Measurements from ENCODE around the gene PCBP3. TPM values are rescaled to one million over a fixed set of nuclear protein-coding genes. Genes with fewer than 3 reads are reported as not detected.
"Not testable (repeated sequence)": the region's sequence is repeated elsewhere in the genome, so short reads cannot be mapped to it uniquely, and the experiment has no call there.

The PCBP3 gene
- total RNA-seq, 1 experiment from 2014 or later, result not detected

DNA sequence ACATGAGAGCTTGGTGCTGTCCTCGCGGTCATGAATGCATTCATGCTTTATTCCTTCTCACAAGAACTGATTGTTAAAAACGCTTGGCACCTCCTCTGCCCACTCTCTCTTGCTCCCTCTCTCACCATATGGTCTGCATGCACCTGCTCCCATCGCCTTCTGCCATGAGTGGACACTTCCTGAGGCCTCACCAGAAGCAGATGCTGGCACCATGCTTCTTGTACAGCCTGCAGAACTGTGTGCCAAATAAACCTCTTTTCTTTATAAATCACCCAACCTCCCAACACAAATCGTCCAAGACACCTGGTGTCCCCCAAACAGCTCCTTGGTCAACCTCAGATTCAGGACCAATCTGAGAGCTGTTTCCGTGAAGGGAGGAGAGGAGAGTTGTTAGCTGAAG, 43.3 kb upstream of the PCBP3 start:
- Histone ChIP-seq H3K4me3 (ENCODE audit: low read length) (no peak overlapping the region), H3K4me2 (ENCODE audit: low read depth, low read length, poor library complexity, severe bottlenecking) (no peak overlapping the region), H3K9me2 (replicated peaks; ENCODE audit: insufficient read depth, low read length) (no peaks in the 10 kb centered on the region), H3K9ac (ENCODE audit: low read length) (no peak overlapping the region), H3K79me2 (ENCODE audit: low read length) (no peaks in the 10 kb centered on the region), H3K36me3 (ENCODE audit: insufficient read depth, low read length) (no peaks in the 10 kb centered on the region), H4K20me1 (ENCODE audit: insufficient read depth, low read depth, low read length) (no peaks in the 10 kb centered on the region), H3K4me1 (ENCODE audit: low read length) (peaks cover 5% of the 10 kb centered on the region), H3K9me3 (ENCODE audit: low read length) (peaks cover 8% of the 10 kb centered on the region; the same call in 1 of the 2 replicates), H2AFZ (ENCODE audit: low read length) (no peak overlapping the region), H3K27ac (ENCODE audit: low read length) (no peak overlapping the region), H3K27me3 (ENCODE audit: low read length) (no peaks in the 10 kb centered on the region)
- no peak for DNase-seq

DNA sequence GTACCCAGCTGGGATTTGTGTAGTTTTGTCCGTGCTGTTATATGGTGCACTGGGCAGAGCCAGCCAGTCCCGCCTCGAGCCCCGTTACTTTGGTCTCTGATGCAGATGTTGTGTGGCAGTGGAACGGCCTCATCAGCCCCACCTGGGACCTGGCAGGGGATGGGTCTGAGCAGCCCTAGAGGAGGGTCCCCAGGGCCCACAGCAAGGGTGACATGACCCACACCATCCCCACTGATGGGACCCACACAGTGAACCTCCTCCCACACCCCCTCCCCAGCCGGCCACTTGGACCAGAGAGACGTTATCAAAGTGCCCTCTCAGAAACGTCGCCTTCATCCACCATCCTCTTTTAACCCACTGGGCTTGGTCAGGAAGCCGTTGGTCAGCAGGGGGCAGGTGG, 42.0 kb upstream of the PCBP3 start:
- Histone ChIP-seq H2AFZ (ENCODE audit: low read length) (no peak overlapping the region), H3K4me1 (ENCODE audit: low read length) (peaks cover 1% of the 10 kb centered on the region), H3K27ac (ENCODE audit: low read length) (no peak overlapping the region), H3K27me3 (ENCODE audit: low read length) (no peaks in the 10 kb centered on the region), H3K36me3 (ENCODE audit: insufficient read depth, low read length) (no peaks in the 10 kb centered on the region), H3K9me3 (ENCODE audit: low read length) (peaks cover 8% of the 10 kb centered on the region; the same call in 1 of the 2 replicates), H3K9me2 (replicated peaks; ENCODE audit: insufficient read depth, low read length) (no peaks in the 10 kb centered on the region), H3K79me2 (ENCODE audit: low read length) (no peaks in the 10 kb centered on the region), H3K9ac (ENCODE audit: low read length) (no peak overlapping the region), H3K4me3 (ENCODE audit: low read length) (no peak overlapping the region), H4K20me1 (ENCODE audit: insufficient read depth, low read depth, low read length) (no peaks in the 10 kb centered on the region), H3K4me2 (ENCODE audit: low read depth, low read length, poor library complexity, severe bottlenecking) (no peak overlapping the region)
- DNase-seq, result no peak

DNA sequence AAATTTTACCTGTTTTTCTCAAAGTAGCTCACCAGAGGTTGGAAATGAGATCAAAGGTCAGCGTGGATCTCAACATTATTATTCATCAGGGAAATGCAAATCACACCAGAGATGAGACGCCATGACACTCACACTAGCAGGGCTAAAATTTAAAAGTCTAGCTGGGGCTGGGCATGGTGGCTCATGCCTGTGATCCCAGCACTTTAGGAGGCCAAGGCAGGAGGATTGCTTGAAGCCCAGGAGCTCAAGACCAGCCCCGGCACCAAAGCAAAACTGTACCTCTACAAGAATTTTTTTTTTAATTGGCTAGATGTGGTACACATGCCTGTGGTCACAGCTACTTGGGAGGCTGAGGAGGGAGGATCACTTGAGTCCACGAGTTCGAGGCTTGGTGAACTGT, 41.4 kb upstream of the PCBP3 start:
- Histone ChIP-seq H3K27ac (ENCODE audit: low read length) (no peak overlapping the region), H3K79me2 (ENCODE audit: low read length) (no peaks in the 10 kb centered on the region), H3K9ac (ENCODE audit: low read length) (no peak overlapping the region), H3K27me3 (ENCODE audit: low read length) (no peaks in the 10 kb centered on the region), H4K20me1 (ENCODE audit: insufficient read depth, low read depth, low read length) (no peaks in the 10 kb centered on the region), H3K9me2 (replicated peaks; ENCODE audit: insufficient read depth, low read length) (no peaks in the 10 kb centered on the region), H3K4me2 (ENCODE audit: low read depth, low read length, poor library complexity, severe bottlenecking) (no peak overlapping the region), H2AFZ (ENCODE audit: low read length) (no peak overlapping the region), H3K4me1 (ENCODE audit: low read length) (no peaks in the 10 kb centered on the region), H3K36me3 (ENCODE audit: insufficient read depth, low read length) (no peaks in the 10 kb centered on the region), H3K4me3 (ENCODE audit: low read length) (no peak overlapping the region), H3K9me3 (ENCODE audit: low read length) (peaks cover 8% of the 10 kb centered on the region; the same call in 1 of the 2 replicates)
- DNase-seq, result no peak

DNA sequence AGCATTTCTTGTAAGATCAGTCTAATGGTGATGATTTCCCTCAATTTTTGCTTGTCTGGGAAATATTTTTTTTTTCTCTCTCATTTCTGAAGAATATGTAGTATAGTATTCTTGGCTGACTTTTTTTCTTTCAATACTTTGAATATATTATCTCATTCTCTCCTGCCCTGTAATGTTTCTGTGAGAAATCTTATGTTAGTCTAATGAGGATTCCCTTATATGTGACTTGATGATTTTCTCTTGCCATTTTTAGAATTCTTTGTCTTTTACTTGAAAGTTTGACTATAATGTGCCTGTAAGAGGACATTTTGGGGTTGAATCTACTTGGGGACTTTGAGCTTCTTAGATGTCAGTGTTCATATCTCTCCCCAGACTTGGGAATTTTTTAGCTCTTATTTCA, 40.0 kb upstream of the PCBP3 start:
- Histone ChIP-seq H3K79me2 (ENCODE audit: low read length) (no peaks in the 10 kb centered on the region), H4K20me1 (ENCODE audit: insufficient read depth, low read depth, low read length) (no peaks in the 10 kb centered on the region), H2AFZ (ENCODE audit: low read length) (no peak overlapping the region), H3K9me3 (ENCODE audit: low read length) (peaks cover 8% of the 10 kb centered on the region; the same call in 1 of the 2 replicates), H3K9ac (ENCODE audit: low read length) (no peak overlapping the region), H3K4me2 (ENCODE audit: low read depth, low read length, poor library complexity, severe bottlenecking) (no peak overlapping the region), H3K27me3 (ENCODE audit: low read length) (no peaks in the 10 kb centered on the region), H3K4me3 (ENCODE audit: low read length) (no peak overlapping the region), H3K9me2 (replicated peaks; ENCODE audit: insufficient read depth, low read length) (no peaks in the 10 kb centered on the region), H3K36me3 (ENCODE audit: insufficient read depth, low read length) (no peaks in the 10 kb centered on the region), H3K4me1 (ENCODE audit: low read length) (no peaks in the 10 kb centered on the region), H3K27ac (ENCODE audit: low read length) (no peak overlapping the region)
- DNase-seq, result no peak

DNA sequence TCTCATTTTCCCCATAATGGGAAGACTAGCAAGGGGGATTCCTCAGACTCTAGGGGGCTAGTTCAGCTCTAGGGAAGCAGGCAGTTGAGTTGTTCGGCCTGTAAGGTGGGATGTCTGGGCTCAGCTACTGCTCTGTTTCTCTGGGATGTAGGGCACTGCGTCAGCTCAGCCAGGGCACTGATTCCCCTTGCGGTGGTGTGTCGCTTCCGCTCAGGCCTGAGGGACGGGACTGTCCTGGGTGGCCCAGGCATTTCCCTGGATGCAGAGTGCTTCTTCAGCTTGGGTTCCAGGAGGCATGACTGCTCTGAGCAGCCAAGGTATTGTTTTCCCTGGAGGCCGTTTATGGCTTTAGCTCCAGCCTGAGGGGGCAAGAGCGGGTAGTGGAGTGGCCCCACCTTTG, 38.8 kb upstream of the PCBP3 start:
- not testable (repeated sequence) for H3K9ac ChIP-seq (ENCODE audit: low read length); H3K36me3 ChIP-seq (ENCODE audit: insufficient read depth, low read length); H3K9me3 ChIP-seq (ENCODE audit: low read length); H3K4me2 ChIP-seq (ENCODE audit: low read depth, low read length, poor library complexity, severe bottlenecking); H3K4me1 ChIP-seq (ENCODE audit: low read length); H3K79me2 ChIP-seq (ENCODE audit: low read length); H3K27me3 ChIP-seq (ENCODE audit: low read length); H2AFZ ChIP-seq (ENCODE audit: low read length); H4K20me1 ChIP-seq (ENCODE audit: insufficient read depth, low read depth, low read length); DNase-seq; H3K4me3 ChIP-seq (ENCODE audit: low read length); H3K27ac ChIP-seq (ENCODE audit: low read length); H3K9me2 ChIP-seq (replicated peaks; ENCODE audit: insufficient read depth, low read length)

DNA sequence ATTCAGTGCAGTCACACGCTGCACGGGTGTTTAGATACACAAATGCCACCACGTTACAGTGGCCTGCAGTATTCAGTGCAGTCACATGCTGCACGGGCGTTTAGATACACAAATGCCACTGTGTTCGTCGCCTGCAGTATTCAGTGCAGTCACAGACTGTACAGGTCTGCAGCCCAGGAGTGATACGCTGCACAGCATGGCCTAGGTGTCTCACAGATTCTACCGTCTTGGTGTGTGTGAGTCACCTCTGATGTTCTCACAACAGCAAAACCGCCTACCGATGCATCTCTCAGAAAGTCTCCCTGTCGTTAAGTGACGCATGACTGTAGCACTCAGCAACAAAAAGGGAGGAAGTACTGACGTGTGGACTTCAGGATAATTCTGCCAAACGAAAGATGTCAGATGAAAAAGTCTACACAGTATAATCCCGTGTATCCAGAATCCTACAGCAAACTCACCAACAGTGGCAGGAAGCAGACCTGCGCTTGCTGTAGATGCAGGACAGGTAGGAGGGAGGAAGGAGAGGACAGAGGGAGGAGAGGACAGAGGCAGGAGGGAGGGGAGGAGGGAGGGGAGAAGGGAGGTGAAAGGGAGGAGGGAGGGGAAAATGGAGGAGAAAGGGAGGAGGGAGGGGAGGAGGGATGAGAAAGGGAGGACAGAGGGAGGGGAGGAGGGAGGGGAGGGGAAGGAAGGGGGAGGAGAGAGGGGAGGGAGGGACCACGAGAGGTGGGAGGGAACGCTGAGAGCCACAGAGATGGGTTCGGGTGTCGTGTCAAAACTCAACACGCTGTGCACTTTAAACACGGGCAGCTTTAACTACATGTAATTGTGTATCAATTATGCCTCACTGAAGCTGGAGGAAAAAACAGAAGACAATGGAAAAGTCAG, 36.3 kb upstream of the PCBP3 start:
- no peak for DNase-seq
- H2AFZ ChIP-seq (ENCODE audit: low read length), result no peak overlapping the region
- H3K9ac ChIP-seq (ENCODE audit: low read length), result no peak overlapping the region
- H3K4me3 ChIP-seq (ENCODE audit: low read length), result no peak overlapping the region
- no peaks in the 10 kb centered on the region for H3K79me2 ChIP-seq (ENCODE audit: low read length)
- no peaks in the 10 kb centered on the region for H3K27me3 ChIP-seq (ENCODE audit: low read length)
- no peaks in the 10 kb centered on the region for H3K36me3 ChIP-seq (ENCODE audit: insufficient read depth, low read length)
- H3K9me2 ChIP-seq (replicated peaks; ENCODE audit: insufficient read depth, low read length), result no peaks in the 10 kb centered on the region
- 0 out of 2 replicates have a peak, but pooled peaks cover 8% of the 10 kb centered on the region for H3K9me3 ChIP-seq (ENCODE audit: low read length)
- no peaks in the 10 kb centered on the region for H4K20me1 ChIP-seq (ENCODE audit: insufficient read depth, low read depth, low read length)
- H3K4me2 ChIP-seq (ENCODE audit: low read depth, low read length, poor library complexity, severe bottlenecking), result no peak overlapping the region
- no peaks in the 10 kb centered on the region for H3K4me1 ChIP-seq (ENCODE audit: low read length)
- H3K27ac ChIP-seq (ENCODE audit: low read length), result no peak overlapping the region

DNA sequence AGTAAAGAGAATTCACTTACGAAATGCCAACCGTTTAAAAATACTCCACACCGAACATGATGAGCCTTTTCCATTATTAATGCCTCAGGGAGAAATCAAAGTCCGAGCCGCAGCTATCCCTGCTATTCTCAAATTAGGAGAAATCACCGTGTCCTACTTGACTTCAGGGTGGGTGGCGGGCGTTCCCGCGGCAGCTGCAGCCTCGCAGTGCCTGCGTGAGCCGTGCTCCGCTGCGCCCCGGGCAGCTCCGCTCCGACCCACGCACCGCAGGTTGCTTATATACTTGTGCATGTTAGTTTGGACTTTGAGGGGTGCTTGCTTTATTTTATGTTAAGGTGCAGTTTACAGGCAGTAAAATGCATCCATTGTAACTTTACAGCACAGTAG, 35.6 kb upstream of the PCBP3 start:
- H4K20me1 ChIP-seq (ENCODE audit: insufficient read depth, low read depth, low read length), result no peaks in the 10 kb centered on the region
- H3K79me2 ChIP-seq (ENCODE audit: low read length), result no peaks in the 10 kb centered on the region
- no peak overlapping the region for H3K4me2 ChIP-seq (ENCODE audit: low read depth, low read length, poor library complexity, severe bottlenecking)
- no peak overlapping the region for H3K27ac ChIP-seq (ENCODE audit: low read length)
- H3K36me3 ChIP-seq (ENCODE audit: insufficient read depth, low read length), result no peaks in the 10 kb centered on the region
- no peak overlapping the region for H2AFZ ChIP-seq (ENCODE audit: low read length)
- no peaks in the 10 kb centered on the region for H3K9me2 ChIP-seq (replicated peaks; ENCODE audit: insufficient read depth, low read length)
- no peaks in the 10 kb centered on the region for H3K4me1 ChIP-seq (ENCODE audit: low read length)
- no peak for DNase-seq
- no peaks in the 10 kb centered on the region for H3K27me3 ChIP-seq (ENCODE audit: low read length)
- no peak overlapping the region for H3K4me3 ChIP-seq (ENCODE audit: low read length)
- no peak overlapping the region for H3K9ac ChIP-seq (ENCODE audit: low read length)
- H3K9me3 ChIP-seq (ENCODE audit: low read length), result 0 out of 2 replicates have a peak, but pooled peaks cover 8% of the 10 kb centered on the region

DNA sequence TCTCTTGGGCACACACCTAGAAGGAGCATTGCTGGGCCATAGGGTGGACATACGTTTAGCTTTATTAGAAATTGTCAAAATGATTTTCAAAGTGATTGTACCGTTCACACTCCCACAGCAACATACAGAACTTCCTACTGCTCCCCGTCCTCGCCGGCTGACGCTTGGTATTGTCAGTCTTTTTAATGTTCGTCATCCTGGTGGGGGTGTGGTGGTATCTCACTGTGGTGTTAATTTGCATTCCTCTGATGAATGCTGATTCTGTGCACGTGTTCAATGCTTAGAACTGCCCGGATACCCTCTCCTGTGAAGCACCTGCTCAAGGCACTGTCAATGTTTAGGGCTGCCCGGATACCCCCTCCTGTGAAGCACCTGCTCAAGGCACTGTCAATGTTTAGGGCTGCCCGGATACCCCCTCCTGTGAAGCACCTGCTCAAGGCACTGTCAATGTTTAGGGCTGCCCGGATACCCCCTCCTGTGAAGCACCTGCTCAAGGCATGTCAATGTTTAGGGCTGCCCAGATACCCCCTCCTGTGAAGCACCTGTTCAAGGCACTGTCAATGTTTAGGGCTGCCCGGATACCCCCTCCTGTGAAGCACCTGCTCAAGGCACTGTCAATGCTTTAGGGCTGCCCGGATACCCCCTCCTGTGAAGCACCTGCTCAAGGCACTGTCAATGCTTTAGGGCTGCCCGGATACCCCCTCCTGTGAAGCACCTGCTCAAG, 34.6 kb upstream of the PCBP3 start:
- H4K20me1 ChIP-seq (ENCODE audit: insufficient read depth, low read depth, low read length); H3K4me1 ChIP-seq (ENCODE audit: low read length); H3K9me3 ChIP-seq (ENCODE audit: low read length); H3K36me3 ChIP-seq (ENCODE audit: insufficient read depth, low read length); H3K27me3 ChIP-seq (ENCODE audit: low read length); H3K9ac ChIP-seq (ENCODE audit: low read length); H3K4me2 ChIP-seq (ENCODE audit: low read depth, low read length, poor library complexity, severe bottlenecking); H3K27ac ChIP-seq (ENCODE audit: low read length); H2AFZ ChIP-seq (ENCODE audit: low read length); H3K79me2 ChIP-seq (ENCODE audit: low read length); H3K9me2 ChIP-seq (replicated peaks; ENCODE audit: insufficient read depth, low read length); DNase-seq; H3K4me3 ChIP-seq (ENCODE audit: low read length): not testable (repeated sequence)
